ENCODE measurements around the gene COL20A1.
"Not testable (repeated sequence)": the region's sequence is repeated elsewhere in the genome, so short reads cannot be mapped to it uniquely, and the experiment has no call there.

COL20A1 gene

DNA sequence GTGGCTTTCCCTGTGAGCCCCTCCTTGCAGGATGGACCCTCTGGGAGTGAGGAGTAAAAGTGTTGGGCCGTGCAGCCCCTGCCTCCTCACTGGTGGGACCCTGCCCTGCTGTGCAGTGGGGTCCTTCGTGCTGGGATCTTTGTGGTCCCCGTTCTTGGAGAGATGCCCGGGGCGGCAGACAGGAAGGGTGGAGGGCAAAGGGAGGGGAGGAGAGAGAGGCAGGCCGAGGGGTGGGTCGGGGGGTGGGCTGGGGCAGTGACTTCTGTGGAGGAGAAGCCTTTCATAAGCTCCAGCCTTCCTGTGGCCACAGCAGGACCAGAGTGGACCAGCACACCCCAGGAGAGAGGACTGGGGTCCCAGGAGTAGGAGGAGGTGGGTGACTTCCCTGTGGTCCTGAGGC is at the start of gene COL20A1:
Gene COL20A1 (plus strand): TSS at position 283 of the 400 bp plus-strand sequence. CDS start 1,922 bp downstream, outside the sequence.
- DNase-seq = no peak

DNA sequence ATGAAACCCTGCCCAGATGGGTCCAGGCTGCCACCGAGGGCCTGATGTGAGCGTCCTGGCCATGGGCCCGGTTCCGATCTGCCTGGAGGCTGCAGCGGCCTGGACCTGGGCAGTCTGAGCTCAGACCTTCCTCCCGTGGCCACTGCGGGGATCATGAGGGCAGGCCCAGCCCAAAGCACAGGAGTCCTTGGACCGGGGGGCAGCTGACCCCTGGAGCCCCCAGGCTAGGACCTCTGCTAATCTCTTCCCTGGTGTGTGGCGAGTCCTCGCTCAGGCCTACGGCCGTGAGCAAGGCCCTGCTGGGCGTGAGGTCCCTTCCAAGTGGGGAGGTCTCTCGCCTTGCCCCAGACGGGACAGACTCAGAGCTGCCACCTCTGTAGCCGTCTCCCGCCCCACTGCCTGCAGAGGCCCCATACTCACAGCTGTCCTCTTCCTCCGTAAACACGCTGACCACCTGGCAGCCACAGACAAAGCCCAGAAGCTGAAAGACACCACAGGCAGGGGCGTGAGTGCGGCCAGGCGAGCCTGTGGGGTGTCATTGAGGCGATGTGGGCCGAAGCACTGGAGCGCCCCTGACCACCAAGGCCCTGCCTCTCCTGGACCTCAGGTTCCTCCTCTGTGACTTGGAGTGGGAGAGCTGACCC is 49.3 kb upstream of the COL20A1 start:
- no peak for DNase-seq

DNA sequence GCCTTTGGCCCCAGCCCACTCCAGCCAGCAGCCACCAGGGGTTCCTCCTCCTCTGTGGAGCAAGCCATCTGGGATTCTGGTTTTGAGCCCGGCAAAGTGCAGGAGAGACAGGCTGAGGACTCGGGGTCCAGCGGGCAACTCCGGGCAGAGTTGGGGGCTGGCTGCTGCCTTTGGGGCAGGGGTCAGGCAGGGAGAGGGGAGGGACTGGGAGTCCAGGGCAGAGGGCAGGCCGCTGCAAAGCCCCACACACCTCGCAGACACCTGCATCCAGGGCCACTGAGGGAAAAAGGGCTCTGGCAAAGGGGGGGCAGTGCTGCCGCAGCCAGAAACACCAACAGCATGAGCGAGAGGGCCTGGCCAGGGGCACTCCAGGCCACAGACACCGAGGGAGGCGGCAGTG is 48.5 kb upstream of the COL20A1 start:
- DNase-seq = no peak

DNA sequence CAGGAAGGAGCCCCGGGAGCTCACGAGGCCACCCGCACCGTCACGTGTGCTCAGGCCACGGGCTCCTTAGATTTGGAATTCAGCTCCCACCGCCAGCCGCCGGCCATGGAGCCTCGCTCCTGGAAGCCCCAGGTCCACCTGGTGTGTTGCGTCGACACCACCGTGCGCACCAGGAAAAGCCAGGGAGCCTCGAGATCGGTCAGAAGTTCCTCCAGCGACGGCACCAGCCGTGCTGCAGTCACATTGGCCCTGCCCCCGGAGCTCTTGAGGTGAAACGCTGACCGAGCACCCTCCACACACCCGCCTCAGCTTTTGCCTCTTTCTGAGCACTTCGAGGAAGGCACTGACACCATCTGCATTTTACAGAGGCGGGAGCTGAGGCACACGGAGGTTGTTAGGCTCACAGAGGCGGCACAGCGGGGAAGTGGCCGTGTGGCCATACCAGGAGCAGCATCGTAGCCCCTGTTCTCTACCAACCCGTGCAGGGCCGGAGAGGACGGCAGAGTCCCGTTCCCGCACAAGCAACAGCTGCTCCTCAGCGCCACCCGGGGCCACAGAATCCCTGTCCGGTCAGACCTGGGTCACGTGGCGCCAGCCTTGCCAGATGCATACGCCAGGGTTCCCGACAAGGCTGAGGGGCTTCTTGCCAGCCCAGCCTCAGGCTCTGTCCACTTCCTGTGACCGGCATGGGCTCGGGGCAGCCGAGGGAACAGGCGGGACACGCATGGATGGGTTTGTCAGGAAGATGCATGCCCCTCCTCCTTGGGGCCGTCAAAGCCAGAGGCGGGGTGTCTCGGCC is 46.3 kb upstream of the COL20A1 start:
- DNase-seq = no peak

DNA sequence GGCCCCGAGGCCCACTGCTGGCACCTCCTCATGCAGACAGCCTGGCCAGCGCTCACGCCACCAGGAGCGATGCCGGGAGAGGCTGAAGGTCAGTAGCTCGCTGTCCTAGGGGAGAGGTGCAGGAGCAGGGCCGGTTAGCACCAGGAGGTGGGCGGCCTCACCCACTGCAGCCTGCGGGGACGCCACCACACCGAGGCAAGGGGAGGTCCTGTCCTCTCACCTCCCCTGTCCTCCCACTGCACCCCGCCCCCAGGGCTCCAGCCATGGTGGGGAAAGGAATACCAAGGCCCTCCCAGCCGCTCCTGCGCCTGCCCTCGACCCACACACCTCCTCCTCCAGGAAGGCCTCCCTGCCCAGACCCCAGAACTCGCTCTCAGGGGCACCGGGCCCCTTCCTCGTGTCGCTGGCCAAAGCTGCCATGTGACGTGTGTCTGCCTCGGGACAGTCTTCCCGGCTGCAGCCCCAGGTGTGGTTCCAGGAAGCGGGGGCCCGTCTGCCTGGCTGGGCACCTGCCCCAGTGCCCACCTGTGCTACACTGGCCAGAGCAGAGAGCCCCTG is 45.2 kb upstream of the COL20A1 start:
- no peak for DNase-seq

DNA sequence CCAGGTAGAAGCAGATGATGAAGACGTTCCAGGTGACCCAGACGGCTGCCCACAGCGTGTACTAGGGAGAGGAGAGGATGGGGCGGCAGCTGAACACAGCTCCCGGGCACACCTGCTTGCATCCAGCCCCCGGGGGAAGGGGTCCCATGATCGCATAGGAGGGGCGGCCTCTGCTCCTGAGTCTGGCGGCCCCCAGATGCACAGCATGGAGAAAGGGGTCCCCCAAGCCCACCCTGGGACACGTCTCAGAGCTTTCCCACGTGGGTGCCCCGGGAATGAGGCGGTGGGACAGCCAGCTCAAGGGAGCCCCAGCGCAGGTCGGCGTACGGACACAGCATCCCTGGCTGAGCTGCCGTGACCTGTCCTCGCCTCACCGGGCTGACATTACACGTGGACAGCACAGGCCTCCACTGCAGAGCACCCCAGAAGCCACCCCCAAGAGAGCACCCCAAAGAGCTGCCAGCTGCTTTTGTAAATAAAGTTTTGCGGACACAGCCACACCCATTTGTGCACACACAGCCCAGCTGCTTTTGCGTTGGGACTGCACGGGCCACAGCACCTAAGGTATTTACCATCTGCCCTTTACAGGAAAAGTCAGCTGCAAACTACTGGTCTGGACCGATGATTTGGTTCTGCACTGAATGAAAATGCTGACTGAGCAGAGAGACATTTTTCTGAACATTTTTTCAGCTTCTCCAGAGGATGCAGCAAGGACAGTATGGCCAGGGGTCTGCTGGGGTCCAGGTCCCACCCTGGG is 44.0 kb upstream of the COL20A1 start:
- DNase-seq = no peak

DNA sequence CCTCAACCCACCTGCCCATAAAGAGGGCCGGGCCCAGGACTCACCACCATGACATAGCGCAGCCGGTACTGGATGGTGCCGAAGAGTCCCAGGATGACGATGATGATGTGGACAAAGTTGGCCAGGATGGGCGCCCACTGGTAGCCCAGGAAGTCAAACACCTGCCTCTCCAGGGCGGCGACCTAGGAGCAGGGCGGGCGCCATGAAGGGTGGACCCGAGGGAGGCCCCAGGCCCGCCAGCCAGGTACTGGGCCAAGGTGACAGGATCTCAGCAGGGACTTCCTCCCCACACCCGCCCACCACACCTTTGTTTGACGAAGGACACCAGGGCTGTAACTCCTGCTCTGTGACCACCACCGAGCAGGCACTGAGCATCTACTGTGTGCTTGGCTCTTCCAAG is 43.1 kb upstream of the COL20A1 start:
- no peak for DNase-seq

DNA sequence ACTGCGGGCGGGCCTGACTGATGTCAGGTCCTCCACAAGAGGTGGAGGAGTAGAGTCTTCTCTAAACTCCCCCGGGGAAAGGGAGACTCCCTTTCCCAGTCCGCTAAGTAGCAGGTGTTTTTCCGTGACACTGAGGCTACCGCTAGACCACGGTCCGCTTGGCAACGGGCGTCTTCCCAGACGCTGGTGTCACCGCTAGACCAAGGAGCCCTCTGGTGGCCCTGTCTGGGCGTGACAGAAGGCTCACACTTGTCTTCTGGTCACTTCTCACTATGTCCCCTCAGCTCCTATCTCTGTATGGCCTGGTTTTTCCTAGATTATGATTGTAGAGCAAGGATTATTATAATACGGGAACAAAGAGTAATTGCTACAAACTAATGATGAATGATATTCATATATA is 41.6 kb upstream of the COL20A1 start:
- DNase-seq = not testable (repeated sequence)

DNA sequence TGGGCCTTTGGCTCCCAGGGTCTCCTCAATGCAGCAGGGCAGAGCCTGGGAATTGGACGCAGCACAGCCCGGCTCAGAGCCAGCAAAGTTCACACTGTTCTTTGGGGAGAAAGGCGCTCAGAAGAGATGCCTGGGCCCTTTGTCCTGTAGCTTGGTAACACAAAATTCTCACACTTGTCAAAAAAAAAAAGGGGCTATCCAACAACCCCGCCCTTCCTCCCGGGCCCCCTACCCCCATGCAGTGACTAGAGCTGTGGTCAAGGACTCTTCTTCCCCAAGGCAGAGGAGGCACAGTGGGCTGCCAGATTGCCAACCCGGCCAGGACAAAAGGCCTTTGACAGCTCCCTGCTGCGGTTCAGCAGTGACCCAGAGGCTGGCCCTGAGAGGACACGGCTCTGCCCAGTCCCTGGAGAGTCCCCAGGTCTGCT is 40.7 kb upstream of the COL20A1 start:
- DNase-seq = no peak

DNA sequence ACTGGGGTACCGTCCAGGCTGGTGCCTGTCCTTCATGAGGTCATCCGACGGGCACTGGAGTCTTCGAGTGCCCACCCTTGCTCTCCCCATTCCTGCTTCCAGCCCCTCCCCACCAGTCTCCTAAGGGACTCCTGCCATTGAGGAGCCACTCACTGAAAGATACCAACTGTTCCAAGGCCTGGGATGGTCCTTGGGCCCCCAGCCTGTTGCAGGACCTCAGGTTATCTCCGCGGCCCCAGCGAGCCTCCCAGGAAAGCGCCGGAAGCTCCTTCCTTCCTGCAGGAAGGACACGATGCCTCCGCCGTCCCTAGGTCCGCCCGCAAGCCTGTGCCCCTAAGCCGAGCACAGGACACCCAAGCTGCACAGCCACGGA is 39.9 kb upstream of the COL20A1 start:
- no peak for DNase-seq

DNA sequence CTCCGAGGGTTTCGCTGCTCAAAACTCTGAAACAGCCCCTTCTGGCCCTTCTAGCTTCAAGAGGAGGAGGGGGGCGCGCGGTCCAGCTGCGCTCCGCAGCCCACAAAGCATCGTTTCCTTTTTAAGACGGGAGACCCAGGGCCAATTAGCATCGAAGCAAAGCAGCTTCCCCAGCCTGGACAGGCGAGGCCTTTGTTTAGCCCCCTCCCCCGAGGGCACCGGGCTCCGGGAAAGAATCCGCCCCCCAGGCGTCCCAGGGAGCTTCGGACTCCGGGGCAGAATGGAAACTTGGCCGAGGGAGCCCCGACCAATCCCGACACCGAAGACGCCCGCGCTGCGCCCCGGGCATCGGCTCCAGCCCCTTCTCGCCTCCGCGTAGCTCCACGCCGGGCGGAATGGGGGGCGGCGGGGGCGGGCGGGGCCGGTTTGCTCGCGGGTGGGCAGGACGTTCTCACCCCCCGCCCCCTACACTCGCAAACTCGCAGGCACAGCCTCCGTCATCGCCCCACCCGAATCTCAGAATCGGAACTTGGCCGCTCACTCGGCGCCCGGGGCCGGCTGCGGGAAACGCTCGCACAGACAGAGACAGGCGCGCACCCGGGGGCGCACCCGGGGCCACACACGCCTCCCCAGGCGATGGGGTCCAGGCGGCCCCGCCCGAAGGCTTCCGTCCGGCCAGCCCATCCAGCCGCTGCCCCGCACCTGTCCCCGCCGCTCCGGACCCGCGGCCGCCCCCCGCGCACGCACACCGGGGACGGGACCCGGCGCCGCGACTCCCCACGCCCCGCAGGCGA is 39.4 kb upstream of the COL20A1 start:
- no peak for DNase-seq

DNA sequence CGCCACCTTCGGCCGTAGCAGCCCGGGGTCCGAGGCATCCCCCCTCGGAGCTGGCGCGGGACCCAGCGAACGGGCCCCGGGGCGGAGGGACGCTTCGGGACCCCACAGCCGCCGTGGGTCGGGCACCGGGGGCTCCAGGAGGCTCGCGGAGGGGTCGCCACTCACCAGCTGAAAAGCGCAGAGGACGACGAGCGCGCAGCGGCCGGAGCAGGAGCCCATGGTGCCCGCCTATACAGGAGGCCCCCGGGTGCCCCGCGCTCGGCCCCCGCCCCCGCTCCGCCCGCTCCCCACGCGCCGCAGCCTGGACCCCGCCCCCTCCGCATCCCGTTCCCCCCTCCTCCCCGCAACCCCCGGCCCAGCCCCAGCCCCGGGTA is 38.8 kb upstream of the COL20A1 start, which contains the start of gene NKAIN4:
Gene NKAIN4 (minus strand): TSS at position 232 of the 374 bp plus-strand sequence. CDS start 13 bp downstream, at position 219.
- no peak for DNase-seq

DNA sequence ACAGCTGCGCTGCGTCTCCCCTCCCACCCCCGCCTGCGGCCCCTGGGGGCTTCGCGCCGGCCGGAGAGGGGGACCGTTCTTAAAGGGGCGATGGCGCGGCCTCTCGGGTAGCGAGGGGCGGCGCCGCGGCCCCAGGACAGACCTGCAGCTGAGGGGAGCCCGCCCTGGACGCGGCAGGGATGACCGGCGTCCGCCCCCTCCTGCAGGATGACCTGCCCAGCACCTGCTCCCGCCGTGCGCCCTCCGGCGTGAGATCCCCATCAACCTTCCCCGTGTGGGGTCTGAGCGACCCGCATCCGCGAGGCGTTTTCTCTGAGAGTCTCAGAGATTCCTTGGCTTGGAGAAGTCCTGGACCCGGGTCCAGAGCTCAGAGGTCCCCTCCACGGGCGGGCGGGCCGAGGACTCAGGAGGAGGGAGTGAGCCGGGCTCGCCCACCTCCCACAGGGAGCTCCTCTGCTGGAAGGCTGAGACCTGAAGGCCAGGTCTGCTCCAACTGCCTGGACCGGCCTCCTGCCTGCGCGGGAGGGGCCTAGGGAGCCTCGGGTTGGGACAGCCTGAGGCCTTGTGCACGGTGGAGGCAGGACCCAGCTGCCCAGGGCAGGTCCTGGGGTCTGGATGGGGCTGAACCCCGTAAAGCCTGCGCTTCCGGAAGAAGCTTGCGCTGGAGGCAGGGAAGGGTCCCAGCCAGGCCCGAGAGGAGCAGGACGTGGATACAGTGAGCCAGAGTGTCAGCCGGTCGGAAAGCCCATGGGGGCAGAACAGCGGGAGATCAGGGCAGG is 38.2 kb upstream of the COL20A1 start:
- DNase-seq = no peak

DNA sequence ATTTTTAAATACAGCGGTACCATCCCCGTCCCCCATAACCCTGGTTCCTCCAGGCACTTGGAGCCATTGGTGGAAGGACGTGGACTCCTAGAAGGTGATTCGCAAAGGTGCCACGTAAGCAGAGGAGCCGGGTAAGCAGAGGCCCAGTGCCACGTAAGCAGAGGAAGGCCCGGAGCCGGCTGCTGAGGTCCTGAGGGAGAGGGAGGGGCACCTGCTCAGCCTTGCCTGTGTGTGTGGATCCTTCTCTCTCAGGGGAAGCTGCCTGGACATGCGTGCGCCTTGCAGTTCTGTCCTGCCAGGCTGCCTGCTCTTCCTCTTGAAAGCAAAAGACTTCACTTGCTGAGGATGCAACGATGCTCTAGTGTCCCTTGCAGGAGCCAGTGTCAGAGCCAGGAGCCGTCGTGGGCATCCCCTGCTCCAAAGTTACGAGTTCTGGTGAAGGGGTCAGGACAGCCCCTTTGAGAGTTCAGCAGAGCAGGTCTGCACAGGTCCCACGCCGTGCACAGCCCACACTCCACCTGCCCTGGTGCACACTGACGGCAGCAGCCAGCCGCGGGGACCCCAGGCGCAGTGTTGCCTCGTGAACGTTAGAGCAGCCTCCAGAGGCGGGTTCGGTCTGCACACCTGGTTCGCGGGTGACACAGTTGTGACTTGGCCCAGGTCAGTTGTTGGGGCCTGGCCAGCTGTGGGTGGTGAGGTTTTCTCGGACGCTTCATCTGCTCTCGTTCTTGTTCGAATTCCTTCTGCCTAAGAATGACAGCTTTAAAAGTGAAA is 36.9 kb upstream of the COL20A1 start:
- DNase-seq = no peak

DNA sequence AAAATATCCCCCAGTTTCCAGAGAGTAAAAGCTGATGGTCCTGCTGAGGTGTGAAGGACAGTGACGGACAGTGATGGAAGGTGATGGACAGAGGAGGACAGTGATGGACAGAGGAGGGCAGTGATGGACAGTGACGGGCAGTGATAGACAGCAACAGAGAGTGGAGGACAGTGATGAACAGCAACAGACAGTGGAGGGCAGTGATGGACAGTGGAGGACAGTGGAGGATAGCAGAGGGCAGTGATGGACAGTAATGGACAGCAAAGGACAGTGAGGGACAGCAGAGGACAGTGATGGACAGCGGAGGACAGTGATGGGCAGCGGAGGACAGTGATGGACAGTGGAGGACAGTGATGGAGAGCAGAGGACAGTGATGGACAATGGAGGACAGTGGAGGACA is 36.0 kb upstream of the COL20A1 start:
- no peak for DNase-seq

DNA sequence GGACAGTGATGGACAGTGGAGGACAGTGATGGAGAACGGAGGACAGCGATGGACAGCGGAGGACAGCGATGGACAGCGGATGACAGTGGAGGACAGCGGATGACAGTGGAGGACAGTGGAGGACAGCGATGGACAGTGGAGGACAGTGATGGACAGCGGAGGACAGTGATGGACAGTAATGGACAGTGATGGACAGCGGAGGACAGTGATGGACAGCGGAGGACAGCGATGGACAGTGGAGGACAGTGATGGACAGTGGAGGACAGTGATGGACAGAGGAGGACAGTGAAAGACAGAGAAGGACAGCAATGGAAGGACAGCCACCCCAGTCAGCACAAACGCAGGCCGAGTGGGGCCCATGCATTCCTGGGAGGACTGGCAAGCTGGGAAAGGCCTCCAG is 35.4 kb upstream of the COL20A1 start:
- no peak for DNase-seq

DNA sequence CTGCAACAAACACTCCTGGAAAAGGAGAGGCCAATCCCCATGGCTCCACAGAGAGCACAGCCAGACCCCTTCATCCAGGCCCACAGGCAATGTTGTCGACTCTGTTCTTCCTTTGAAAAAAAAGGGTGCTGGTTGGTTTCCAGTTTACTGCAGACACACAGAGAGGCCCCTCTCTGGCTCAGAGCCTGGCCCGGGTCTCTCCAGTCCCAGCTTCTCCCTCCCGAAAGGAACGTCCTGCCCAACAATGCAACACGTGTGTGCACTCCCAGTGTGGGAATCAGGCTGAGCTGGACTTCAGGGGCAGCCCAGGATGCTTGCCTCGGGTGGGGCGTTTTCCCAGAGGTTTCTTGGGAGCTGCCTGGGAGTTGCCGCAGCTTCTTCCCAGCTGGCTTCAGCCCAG is 34.2 kb upstream of the COL20A1 start:
- no peak for DNase-seq

DNA sequence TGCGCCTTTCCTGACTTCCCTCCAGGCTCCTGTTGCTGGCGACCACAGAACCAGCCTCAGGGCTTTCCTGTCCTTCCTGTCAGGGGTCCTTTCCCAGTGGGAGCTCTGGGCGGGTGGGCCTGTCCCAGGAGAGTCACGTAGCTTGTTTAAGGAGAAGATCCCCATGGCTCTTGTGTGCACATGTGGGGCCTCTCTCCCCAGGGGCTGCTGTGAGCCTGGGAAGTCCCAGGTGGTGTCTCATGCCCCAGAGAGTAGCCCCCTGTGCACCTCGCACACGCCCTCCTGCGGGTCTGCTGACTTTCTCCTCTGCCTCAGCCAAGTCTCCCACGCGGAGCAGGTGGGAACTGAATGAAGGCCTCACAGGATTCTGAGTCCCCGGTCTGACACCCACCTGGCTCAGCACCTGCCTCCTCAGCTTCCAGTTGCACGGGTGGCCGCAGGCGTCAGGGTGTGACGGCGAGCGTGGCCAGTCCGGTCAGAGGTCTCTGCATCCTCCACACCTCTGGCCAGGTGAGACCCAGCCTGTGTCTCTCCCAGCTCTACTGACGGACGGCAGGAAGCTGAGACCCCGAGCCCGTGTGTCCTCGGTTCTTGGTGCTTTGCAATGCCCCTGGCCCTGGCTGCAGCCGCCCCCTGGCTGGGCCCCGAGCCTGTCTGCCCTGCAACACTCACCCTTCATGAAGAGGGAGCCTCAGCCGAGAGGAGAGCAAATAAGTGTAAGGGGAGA is 33.1 kb upstream of the COL20A1 start:
- DNase-seq = no peak

DNA sequence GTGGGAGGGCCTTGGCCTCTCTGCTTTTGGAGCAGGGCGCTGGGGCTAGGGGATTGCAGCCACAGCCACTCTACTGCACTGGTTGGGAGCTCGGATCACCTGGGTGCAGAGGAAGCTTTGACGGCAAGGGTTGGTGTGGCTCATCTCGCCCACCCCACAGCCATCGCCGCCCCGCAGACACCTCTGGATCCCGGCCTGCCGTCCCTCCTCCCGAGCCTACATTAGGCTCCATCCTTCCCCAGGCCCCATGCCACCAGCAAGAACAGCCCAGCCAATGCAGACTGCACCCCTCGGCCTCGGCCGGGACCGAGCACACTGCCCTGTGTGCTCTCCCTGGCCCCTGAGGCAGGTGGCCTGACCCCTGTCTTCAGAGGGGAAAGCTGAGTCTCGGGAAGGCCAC is 32.5 kb upstream of the COL20A1 start:
- DNase-seq = no peak
